H9 (cell line): ENCODE data around the gene HSD11B1. TPM values are rescaled to one million over a fixed set of nuclear protein-coding genes. Genes with fewer than 3 reads are reported as not detected.
"Not testable (repeated sequence)": the region's sequence is repeated elsewhere in the genome, so short reads cannot be mapped to it uniquely, and the experiment has no call there.

Experiments used
- DNase-seq: peaks from one replicate; pipeline ENCODE4 v3.0.0-alpha.2; 2017
- H2AFZ ChIP-seq: one replicate; pipeline ENCODE4 v1.6.1; 2013; ENCODE audit warnings: mild to moderate bottlenecking, low read length, control low read depth, moderate library complexity
- H2AK5ac ChIP-seq: 2 replicates; pipeline ENCODE4 v1.6.1; 2013; ENCODE audit warnings: low read length, control low read depth, mixed read lengths; ENCODE audit not compliant: insufficient read length
- H2BK120ac ChIP-seq: one replicate; pipeline ENCODE4 v1.6.1; 2013; ENCODE audit warnings: low read depth, mild to moderate bottlenecking, low read length, control low read depth, inconsistent platforms; ENCODE audit not compliant: poor library complexity, severe bottlenecking
- H2BK12ac ChIP-seq: 2 replicates; pipeline ENCODE4 v1.6.1; 2013; ENCODE audit warnings: low read length, control low read depth, mixed read lengths, low read depth; ENCODE audit not compliant: insufficient read length
- H2BK15ac ChIP-seq: 2 replicates; pipeline ENCODE4 v1.6.1; 2013; ENCODE audit warnings: low read depth, low read length, control low read depth
- H2BK20ac ChIP-seq: one replicate; pipeline ENCODE4 v1.6.1; 2013; ENCODE audit warnings: low read depth, mild to moderate bottlenecking, low read length, control low read depth, inconsistent platforms; ENCODE audit not compliant: poor library complexity, severe bottlenecking
- H2BK5ac ChIP-seq: 2 replicates; pipeline ENCODE4 v1.6.1; 2013; ENCODE audit warnings: low read length, control low read depth, mixed read lengths; ENCODE audit not compliant: insufficient read length
- H3K14ac ChIP-seq: 2 replicates; pipeline ENCODE4 v1.6.1; 2013; ENCODE audit warnings: low read length, control low read depth; ENCODE audit not compliant: insufficient read depth
- H3K18ac ChIP-seq: 2 replicates; pipeline ENCODE4 v1.6.1; 2013; ENCODE audit warnings: low read depth, mild to moderate bottlenecking, mixed read lengths, low read length, control low read depth; ENCODE audit not compliant: insufficient read length
- H3K23ac ChIP-seq: 2 replicates; pipeline ENCODE4 v1.6.1; 2013; ENCODE audit warnings: low read length, control low read depth, mixed read lengths, low read depth; ENCODE audit not compliant: insufficient read length
- H3K23me2 ChIP-seq: 2 replicates; pipeline ENCODE4 v1.6.1; 2013; ENCODE audit warnings: low read depth, mild to moderate bottlenecking, mixed read lengths, low read length, control low read depth; ENCODE audit not compliant: insufficient read length, poor library complexity, severe bottlenecking
- H3K27ac ChIP-seq: 2 replicates; pipeline ENCODE4 v1.5.1; 2013; ENCODE audit warnings: low read length, control low read depth, mixed read lengths, low read depth; ENCODE audit not compliant: insufficient read length
- H3K27me3 ChIP-seq: 2 replicates; pipeline ENCODE4 v1.6.1; 2013; ENCODE audit warnings: low read length, control low read depth, inconsistent platforms; ENCODE audit not compliant: insufficient read depth
- H3K4ac ChIP-seq: 2 replicates; pipeline ENCODE4 v1.6.1; 2013; ENCODE audit warnings: low read depth, mild to moderate bottlenecking, control low read depth, inconsistent platforms, low read length, moderate library complexity
- H3K4me1 ChIP-seq: 2 replicates; pipeline ENCODE4 v1.6.1; 2013; ENCODE audit warnings: low read length, control low read depth, inconsistent platforms; ENCODE audit not compliant: insufficient read depth
- H3K4me2 ChIP-seq: 2 replicates; pipeline ENCODE4 v1.6.1; 2013; ENCODE audit warnings: low read length, control low read depth, mixed read lengths; ENCODE audit not compliant: insufficient read length, insufficient read depth
- H3K56ac ChIP-seq: 2 replicates; pipeline ENCODE4 v1.6.1; 2013; ENCODE audit warnings: low read depth, mild to moderate bottlenecking, mixed read lengths, low read length, control low read depth; ENCODE audit not compliant: insufficient read length
- H3K79me1 ChIP-seq: 2 replicates; pipeline ENCODE4 v1.6.1; 2013; ENCODE audit warnings: low read depth, mild to moderate bottlenecking, moderate library complexity, low read length, control low read depth, inconsistent platforms; ENCODE audit not compliant: insufficient read depth, poor library complexity, severe bottlenecking
- H3K79me2 ChIP-seq: 2 replicates; pipeline ENCODE4 v1.6.1; 2013; ENCODE audit warnings: low read length, control low read depth, inconsistent platforms; ENCODE audit not compliant: insufficient read depth
- H3K9ac ChIP-seq: 2 replicates; pipeline ENCODE4 v1.6.1; 2013; ENCODE audit warnings: low read length, control low read depth, mixed read lengths; ENCODE audit not compliant: insufficient read length; ENCODE audit errors: extremely low read depth
- H3K9me3 ChIP-seq: one replicate; pipeline ENCODE4 v1.6.1; 2013; ENCODE audit warnings: low read depth, low read length, inconsistent platforms; ENCODE audit not compliant: control insufficient read depth
- H3T11ph ChIP-seq: one replicate; pipeline ENCODE4 v1.6.1; 2013; ENCODE audit warnings: mild to moderate bottlenecking, low read length, control low read depth, inconsistent platforms
- H4K20me1 ChIP-seq: one replicate; pipeline ENCODE4 v1.6.1; 2013; ENCODE audit not compliant: control insufficient read depth, insufficient read length, insufficient read depth
- H4K5ac ChIP-seq: 2 replicates; pipeline ENCODE4 v1.6.1; 2013; ENCODE audit warnings: low read depth, mild to moderate bottlenecking, mixed read lengths, low read length, control low read depth; ENCODE audit not compliant: insufficient read length
- H4K8ac ChIP-seq: replicated peaks from 2 replicates; pipeline ENCODE4 v1.6.1; 2013; ENCODE audit warnings: low read length, control low read depth, mixed read lengths, low read depth; ENCODE audit not compliant: insufficient read length
- H4K91ac ChIP-seq: 2 replicates; pipeline ENCODE4 v1.6.1; 2013; ENCODE audit warnings: low read depth, mild to moderate bottlenecking, moderate library complexity, mixed read lengths, low read length, control low read depth; ENCODE audit not compliant: insufficient read length
- H3K27ac Mint-ChIP-seq, 3 experiments: 2 replicates in 2 of 3; 3 replicates in 1 of 3; pipeline ENCODE4 v1.8.0; 2020 to 2021; ENCODE audit warnings: mixed read lengths in 3 of 3, mild to moderate bottlenecking in 1 of 3, moderate library complexity in 1 of 3
- H3K27me3 Mint-ChIP-seq: 2 replicates; pipeline ENCODE4 v1.8.0; 2021; ENCODE audit warnings: low read depth, mild to moderate bottlenecking, moderate library complexity, mixed read lengths
- H3K36me3 Mint-ChIP-seq, 3 experiments: 2 replicates in 2 of 3; 3 replicates in 1 of 3; pipeline ENCODE4 v1.8.0; 2020 to 2021; ENCODE audit warnings: low read depth in 3 of 3, mixed read lengths in 3 of 3; ENCODE audit not compliant: insufficient read depth in 1 of 3
- H3K4me1 Mint-ChIP-seq, 2 experiments: 2 replicates each; pipeline ENCODE4 v1.8.0; 2020; ENCODE audit warnings: mixed read lengths in 2 of 2
- H3K4me3 Mint-ChIP-seq, 2 experiments: 2 replicates in 1 of 2; 3 replicates in 1 of 2; pipeline ENCODE4 v1.8.0; 2020 to 2021; ENCODE audit warnings: mild to moderate bottlenecking in 2 of 2, mixed read lengths in 2 of 2, moderate library complexity in 1 of 2
- H3K9me3 Mint-ChIP-seq, 2 experiments: 2 replicates in 1 of 2; 3 replicates in 1 of 2; pipeline ENCODE4 v1.8.0; 2020; ENCODE audit warnings: mild to moderate bottlenecking in 2 of 2, mixed read lengths in 2 of 2, moderate library complexity in 1 of 2
- CTCF ChIP-seq: fragments of 200-600 bp; sonication (generic); conservative IDR thresholded peaks from 3 replicates; pipeline ENCODE4 v1.8.0; 2021; ENCODE audit warnings: antibody characterized with exemption, mild to moderate bottlenecking
- WGBS: extraction: QIAGEN DNeasy Blood & Tissue Kit; methylation state at CpG from one replicate; pipeline ENCODE4 v1.1.7; 2013; ENCODE audit warnings: missing lambda C conversion rate, low lambda C conversion rate, mixed read lengths; ENCODE audit not compliant: insufficient read length; ENCODE audit errors: extremely low coverage; 5-methylcytosine and 5-hydroxymethylcytosine counted together
- total RNA-seq: library from RNA; stranded (reverse); gene quantifications from 2 replicates; pipeline ENCODE4 v1.2.1, GENCODE V29; 2021

Gene HSD11B1
- total RNA-seq, 1 experiment from 2014 or later = not detected

GRCh38 chr1:209697126-209697525 is 7.5 kb upstream of the HSD11B1 start:
- Histone ChIP-seq H3K9ac (no peak overlapping the region), H2BK20ac (no peak overlapping the region), H3K79me2 (no peaks in the 10 kb centered on the region), H3K4me2 (no peak overlapping the region), H4K91ac (no peak overlapping the region), H3K56ac (no peak overlapping the region), H3K27me3 (no peaks in the 10 kb centered on the region; the same call in 1 of the 2 replicates), H2AFZ (no peak overlapping the region), H3K79me1 (no peaks in the 10 kb centered on the region), H3K4ac (no peak overlapping the region), H3K23me2 (no peaks in the 10 kb centered on the region), H2BK15ac (no peak overlapping the region), H4K5ac (no peak overlapping the region), H3K4me1 (no peaks in the 10 kb centered on the region), H3K23ac (no peak overlapping the region), H3K14ac (no peak overlapping the region), H2BK120ac (no peak overlapping the region), H4K20me1 (no peaks in the 10 kb centered on the region), H3K27ac (no peak overlapping the region), H4K8ac (no peak overlapping the region), H3K9me3 (no peaks in the 10 kb centered on the region), H3T11ph (no peak overlapping the region), H2BK5ac (no peak overlapping the region), H3K18ac (no peak overlapping the region), H2BK12ac (no peak overlapping the region), H2AK5ac (no peak overlapping the region)
- no peak for TF ChIP-seq CTCF
- Mint-ChIP-seq H3K4me1 (peaks cover 0 to 7% of the 10 kb centered on the region in 2 experiments; a peak in 2 of 4 replicates), H3K27ac (no peak overlapping the region), H3K9me3 (no peaks in the 10 kb centered on the region), H3K27me3 (peaks cover 35% of the 10 kb centered on the region), H3K36me3 (no peaks in the 10 kb centered on the region), H3K4me3 (no peak overlapping the region)
- DNase-seq = no peak
- no CpG with 5 or more reads among the region's 3 CpGs for WGBS

GRCh38 chr1:209700686-209701085 is 4.0 kb upstream of the HSD11B1 start:
- not testable (repeated sequence) for H4K8ac ChIP-seq, H2AK5ac ChIP-seq, H2BK5ac ChIP-seq, H3K9me3 ChIP-seq, H4K20me1 ChIP-seq, H2BK12ac ChIP-seq, H3K18ac ChIP-seq, H3K36me3 Mint-ChIP-seq, H3K9me3 Mint-ChIP-seq, H3K4ac ChIP-seq, H2BK15ac ChIP-seq, H2BK20ac ChIP-seq, DNase-seq, H3K14ac ChIP-seq, H3K9ac ChIP-seq, H3K4me3 Mint-ChIP-seq, H4K5ac ChIP-seq, H3K23me2 ChIP-seq, H3K23ac ChIP-seq, H2AFZ ChIP-seq, H3K4me1 ChIP-seq, H3K4me1 Mint-ChIP-seq, H3K27me3 ChIP-seq, H3K79me1 ChIP-seq, H3K79me2 ChIP-seq, H2BK120ac ChIP-seq, H3K27ac Mint-ChIP-seq, H4K91ac ChIP-seq, H3K27ac ChIP-seq, H3K56ac ChIP-seq, H3K4me2 ChIP-seq, H3T11ph ChIP-seq
- H3K27me3 Mint-ChIP-seq = peaks cover 22% of the 10 kb centered on the region
